ENCODE measurements around the gene CNNM4.

Gene CNNM4

DNA sequence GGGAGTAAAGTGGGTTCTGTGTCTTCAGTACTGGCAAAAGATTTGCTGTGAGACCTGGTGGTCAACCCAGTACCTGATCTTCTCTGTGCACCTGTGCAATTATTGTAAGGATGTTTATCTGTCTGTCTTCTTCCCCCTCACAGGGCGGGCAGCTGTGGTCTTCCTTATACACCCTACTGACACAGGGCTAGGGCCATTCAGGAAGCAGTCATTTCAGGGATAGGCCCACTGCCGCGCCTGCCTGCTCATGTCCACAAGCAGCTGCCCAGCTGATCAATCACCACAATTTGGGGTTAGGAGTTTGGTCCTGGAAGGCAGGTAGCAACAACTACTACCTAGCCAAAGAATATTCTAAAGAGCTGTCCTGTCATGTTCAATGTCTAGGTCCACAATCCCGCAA lies 1.2 kb upstream of the CNNM4 start:
- no peak for DNase-seq (ENCODE audit: low read depth)

GRCh38 chr2:96760986-96761832 lies 507 bp downstream of the CNNM4 start:
- DNase-seq (ENCODE audit: low read depth), result no peak

- DNase-seq (ENCODE audit: low read depth), result no peak
Observed at GRCh38 chr2:96762529-96763311, 2.0 kb downstream of the CNNM4 start.

- no peak for DNase-seq (ENCODE audit: low read depth)
Observed at GRCh38 chr2:96763511-96764252, 3.0 kb downstream of the CNNM4 start.

DNA sequence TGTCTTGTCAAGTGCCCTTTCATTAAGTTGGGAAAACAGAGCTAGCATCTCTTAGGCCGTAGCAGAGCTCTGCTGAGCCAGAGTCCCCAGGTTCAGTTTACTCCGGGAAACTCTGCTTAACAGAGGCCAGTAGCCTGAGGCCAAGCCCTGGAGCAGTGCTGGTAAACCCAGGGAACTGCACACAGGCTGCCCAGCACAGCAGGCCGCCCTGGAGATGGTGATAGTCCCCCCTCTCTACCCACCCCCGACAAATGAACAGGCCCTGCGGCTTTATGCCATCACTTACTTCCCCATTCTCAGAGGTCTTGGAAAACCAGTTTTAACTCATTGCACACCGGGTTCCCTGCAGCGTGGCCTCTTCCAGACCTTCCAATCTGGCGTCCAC lies 3.5 kb downstream of the CNNM4 start:
- DNase-seq (ENCODE audit: low read depth), result no peak

- DNase-seq (ENCODE audit: low read depth), result no peak
Observed at GRCh38 chr2:96767135-96767871, 6.6 kb downstream of the CNNM4 start.

DNA sequence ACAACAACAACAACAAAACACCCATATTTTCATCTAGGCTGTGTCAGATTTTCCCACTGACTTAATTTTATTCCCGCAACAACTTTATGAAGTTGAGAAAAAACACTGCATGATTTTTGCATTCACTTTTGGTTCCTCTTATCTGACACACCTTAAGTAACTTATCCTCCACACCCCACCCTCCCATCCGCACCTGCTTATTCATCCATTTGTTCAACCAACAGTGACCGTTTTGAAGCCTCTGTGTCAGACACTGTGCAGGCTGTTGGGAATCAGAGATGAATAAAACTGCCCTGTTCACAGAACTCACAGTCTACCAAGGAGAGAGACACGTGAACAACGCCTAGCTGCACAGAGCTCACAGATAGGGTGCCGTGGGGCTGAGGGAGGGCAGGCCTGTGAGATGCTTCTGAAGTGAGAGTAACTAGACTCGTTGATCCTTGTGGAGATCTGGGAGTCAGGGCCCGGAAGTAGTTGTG lies 7.4 kb downstream of the CNNM4 start:
- DNase-seq (ENCODE audit: low read depth), result no peak

DNA sequence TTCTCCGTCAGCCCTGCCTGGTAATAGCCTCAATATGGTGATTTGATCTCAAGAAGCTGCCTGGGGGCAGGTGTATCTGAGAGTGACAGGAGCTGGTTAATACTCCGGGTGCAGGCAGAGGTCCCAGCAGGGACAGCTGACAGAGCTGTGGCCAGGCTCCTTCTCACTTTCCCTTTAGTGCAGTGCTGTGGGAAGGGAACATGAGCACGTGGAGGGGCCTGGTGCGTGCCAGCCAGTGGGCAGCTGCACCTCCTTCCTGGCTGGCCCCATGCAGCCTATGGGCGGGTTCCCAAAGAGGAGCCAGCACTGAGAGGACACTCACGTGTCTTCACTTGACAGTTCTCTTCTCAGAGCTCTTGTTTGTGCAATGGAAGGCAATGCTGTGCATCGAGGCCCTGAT lies 9.1 kb downstream of the CNNM4 start:
- DNase-seq (ENCODE audit: low read depth), result no peak

DNA sequence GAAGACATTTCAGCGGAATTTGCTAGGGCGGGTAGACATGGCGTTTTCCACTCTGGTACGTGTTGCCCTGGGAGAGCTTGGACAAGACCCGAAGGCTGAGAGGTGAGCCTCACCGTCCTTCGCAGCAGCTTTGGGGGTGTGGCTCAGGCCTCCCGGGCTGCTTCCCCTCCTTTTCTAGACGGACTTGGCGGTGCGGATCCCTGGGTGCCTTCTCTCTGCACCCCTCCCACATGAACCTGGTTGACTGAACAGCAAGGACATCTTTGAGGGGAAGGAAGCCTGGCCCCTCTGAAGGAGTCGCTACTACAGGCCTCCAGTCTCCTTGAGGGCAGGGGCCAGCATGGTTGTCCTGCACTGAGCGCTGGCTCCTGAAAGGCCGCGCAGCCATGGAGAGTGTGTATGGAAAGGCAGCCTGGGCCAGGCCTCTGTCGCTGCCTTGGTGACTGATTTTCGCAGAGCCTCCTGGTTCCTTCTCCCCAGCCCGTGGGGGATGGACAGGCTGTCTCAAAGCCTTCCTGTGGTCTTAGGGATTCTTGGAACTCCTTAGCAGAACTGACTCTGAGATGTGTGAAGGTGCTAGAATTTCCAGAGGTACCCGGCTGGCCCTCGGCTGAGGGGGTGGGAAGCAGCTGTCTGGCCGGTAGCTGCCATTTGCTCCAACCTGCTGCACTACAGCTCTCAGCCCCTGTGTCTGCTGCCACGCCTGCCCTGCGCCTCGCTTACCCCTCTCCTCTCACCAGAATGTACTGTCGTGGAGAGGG lies 9.9 kb downstream of the CNNM4 start:
- DNase-seq (ENCODE audit: low read depth), result no peak

DNA sequence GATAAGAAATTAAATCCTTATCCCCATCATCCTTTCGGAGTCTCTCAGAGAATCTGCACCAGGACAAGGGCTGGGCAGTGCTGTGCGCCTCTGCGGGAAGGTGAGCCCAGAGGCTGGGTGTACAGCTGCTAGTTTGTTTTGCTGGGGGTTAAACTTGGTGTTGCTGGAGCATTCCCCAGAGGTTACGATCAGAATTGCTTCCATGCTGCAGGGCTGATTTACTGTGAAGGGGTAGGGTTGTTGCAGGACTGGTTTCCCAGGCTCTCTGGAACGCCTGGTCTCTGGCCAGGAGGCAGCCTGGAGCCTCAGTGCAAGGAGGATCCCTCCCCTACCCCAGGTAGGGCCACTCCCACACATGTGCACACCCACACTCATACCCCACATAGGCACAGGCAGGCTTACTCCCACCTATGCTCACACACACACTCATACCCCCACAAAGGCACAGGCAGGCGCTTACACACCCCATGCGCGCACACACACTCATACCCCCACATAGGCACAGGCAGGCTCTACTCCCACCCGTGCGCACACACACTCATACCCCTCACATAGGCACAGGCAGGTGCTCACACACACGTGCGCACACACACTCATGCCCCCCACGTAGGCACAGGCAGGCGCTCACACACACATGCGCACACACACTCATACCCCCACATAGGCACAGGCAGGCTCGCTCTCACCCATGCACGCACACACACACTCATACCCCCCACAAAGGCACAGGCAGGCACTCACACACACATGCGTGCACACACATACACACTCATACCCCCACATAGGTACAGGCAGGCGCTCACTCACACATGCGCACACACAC lies 11.3 kb downstream of the CNNM4 start:
- no peak for DNase-seq (ENCODE audit: low read depth)

GRCh38 chr2:96772903-96773671 lies 12.4 kb downstream of the CNNM4 start:
- DNase-seq (ENCODE audit: low read depth), result peak; percentile 14

DNA sequence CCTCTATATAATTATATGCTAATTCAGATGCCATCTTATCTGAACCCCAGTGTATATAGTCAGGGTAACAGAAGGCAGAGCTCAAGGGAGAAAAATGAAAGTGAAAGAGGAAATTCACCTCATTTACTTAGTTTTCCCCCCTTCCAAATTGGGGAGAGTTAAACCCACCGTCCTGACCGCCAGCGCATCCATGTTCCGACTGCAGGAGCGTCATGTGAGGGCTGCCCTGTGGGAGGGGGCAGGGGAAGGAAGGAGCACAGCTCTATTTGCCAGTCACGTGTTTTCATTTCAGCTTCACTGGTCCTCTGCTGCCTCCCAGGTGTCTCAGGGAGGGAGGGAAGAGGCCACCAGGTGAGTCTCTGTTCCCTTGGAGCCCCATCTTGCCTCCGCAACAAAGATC lies 13.2 kb downstream of the CNNM4 start:
- DNase-seq (ENCODE audit: low read depth), result peak; percentile 27

DNA sequence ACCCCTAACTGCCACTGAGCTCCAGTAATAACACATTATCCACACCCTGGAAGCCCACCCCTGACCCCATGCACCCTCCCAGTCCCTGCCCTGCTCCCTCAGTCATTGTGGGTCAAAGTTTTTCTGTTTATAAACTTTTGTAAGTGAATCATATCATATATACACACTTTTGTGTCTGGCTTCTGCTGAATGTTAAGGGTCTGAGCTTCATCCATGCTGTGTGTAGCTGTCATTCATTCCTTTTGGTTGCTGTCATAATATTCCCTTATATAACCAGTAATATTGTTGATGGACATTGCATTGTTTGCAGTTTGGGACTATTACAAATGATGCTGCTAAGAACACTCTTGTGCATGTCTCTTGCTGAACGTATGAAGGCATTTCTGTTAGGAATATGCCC lies 14.5 kb downstream of the CNNM4 start:
- no peak for DNase-seq (ENCODE audit: low read depth)

- DNase-seq (ENCODE audit: low read depth), result no peak
Observed at GRCh38 chr2:96783388-96783787, 22.7 kb downstream of the CNNM4 start.

- no peak for DNase-seq (ENCODE audit: low read depth)
Observed at GRCh38 chr2:96787411-96787810, 26.7 kb downstream of the CNNM4 start.

DNA sequence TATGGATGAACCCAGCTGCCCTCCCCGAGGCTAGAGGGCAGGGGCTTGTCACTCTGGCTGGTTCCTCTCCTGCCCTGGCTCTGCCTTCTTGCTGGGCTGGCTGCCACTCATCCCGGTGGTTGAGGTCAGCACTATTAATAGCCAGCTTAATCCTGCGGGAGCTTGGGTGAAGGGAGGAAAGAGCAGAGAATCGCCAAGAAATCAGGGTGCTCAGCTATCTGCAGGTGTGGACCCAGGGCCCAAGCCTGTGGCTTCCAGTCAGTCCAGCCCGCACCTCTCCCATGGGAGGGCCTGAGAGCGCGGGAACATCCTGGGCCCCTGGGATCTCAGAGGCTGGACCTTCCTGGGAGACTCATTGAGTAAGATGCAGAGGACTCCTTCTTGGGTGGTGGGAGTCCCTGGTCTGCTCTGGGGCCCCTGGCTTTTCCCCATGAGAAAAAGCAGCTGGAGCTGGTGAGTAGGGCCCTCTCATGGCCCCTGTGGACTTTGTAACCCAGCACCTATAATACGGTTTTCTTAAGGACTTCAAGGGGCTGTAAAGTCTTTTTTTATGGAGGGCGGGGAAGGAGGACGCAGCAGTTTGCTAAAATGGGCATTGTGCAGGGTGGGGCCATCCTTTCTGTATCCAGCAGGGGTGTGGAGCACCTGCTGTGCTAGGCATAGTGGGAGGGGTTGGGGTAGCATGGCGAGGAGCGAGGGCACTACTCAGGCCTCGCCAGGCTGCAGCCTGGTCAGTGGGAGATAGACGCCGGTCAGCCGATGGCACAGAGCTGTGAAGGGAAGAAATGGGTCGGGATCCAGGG lies 27.9 kb downstream of the CNNM4 start:
- DNase-seq (ENCODE audit: low read depth), result no peak

DNA sequence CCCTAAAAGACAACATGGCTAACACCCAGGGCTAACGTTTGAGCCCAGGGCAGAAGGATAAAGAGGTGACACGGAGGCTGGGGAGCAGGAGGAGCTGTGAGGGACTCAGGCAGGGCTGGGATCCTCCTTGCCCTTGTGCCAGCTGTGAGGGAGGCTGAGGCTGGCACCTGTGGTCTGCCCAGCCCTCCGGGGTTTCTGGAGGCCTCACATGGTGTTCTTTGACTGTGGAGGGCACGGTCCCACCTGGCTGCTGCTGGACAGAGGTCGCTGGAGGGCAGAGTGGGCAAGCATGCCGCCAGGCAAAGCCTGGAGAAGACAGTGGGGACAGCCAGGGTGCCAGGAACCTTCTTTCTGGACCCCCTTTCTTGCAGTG lies 28.5 kb downstream of the CNNM4 start:
- DNase-seq (ENCODE audit: low read depth), result no peak
